Natural killer cell (primary cell): Measurements from ENCODE around the gene MYH14. TPM values are rescaled to one million over a fixed set of nuclear protein-coding genes. Genes with fewer than 3 reads are reported as not detected.
"Not testable (repeated sequence)": the region's sequence is repeated elsewhere in the genome, so short reads cannot be mapped to it uniquely, and the experiment has no call there.

Source experiments
- ATAC-seq, 3 donors: fragments of 150-1000 bp in 2 of 3; fragments of 200-7000 bp in 1 of 3; cut with Tn5 transposase; 1 replicate in 1 of 3; 2 replicates in 2 of 3; pipeline ENCODE4 v1.10.0; 2021; ENCODE audit warnings: mild to moderate bottlenecking in 2 of 3, moderate library complexity in 2 of 3
- DNase-seq, 2 donors: peaks; one replicate each; pipeline versions ENCODE4 v3.0.0 to v3.0.0-alpha.2; 2013 to 2021; ENCODE audit warnings: mixed read lengths in 1 of 2
- H3K27ac ChIP-seq: one replicate; pipeline ENCODE4 v1.5.1; 2013; ENCODE audit warnings: mild to moderate bottlenecking, low read length
- H3K27me3 ChIP-seq: one replicate; pipeline ENCODE4 v1.6.1; 2013; ENCODE audit warnings: low read length; ENCODE audit not compliant: control insufficient read depth, insufficient read depth
- H3K36me3 ChIP-seq: one replicate; pipeline ENCODE4 v1.6.1; 2013; ENCODE audit warnings: low read length; ENCODE audit not compliant: control insufficient read depth, insufficient read depth
- H3K4me1 ChIP-seq: one replicate; pipeline ENCODE4 v1.6.1; 2013; ENCODE audit warnings: low read length; ENCODE audit not compliant: control insufficient read depth, insufficient read depth
- H3K4me3 ChIP-seq: one replicate; pipeline ENCODE4 v1.5.1; 2013; ENCODE audit warnings: low read length
- H3K9me3 ChIP-seq: one replicate; pipeline ENCODE4 v1.6.1; 2013; ENCODE audit warnings: low read length; ENCODE audit not compliant: control insufficient read depth, insufficient read depth
- H3K27ac Mint-ChIP-seq, 2 donors: one replicate each; pipeline ENCODE4 v1.8.0; 2022; ENCODE audit warnings: mild to moderate bottlenecking in 2 of 2, mixed read lengths in 2 of 2, moderate library complexity in 1 of 2
- H3K27me3 Mint-ChIP-seq, 2 donors: one replicate each; pipeline ENCODE4 v1.8.0; 2022; ENCODE audit warnings: low read depth in 2 of 2, mixed read lengths in 2 of 2
- H3K36me3 Mint-ChIP-seq: one replicate; pipeline ENCODE4 v1.8.0; 2022; ENCODE audit warnings: mixed read lengths
- H3K4me1 Mint-ChIP-seq, 2 donors: one replicate each; pipeline ENCODE4 v1.8.0; 2022; ENCODE audit warnings: mixed read lengths in 2 of 2
- H3K4me3 Mint-ChIP-seq: one replicate; pipeline ENCODE4 v1.8.0; 2022; ENCODE audit warnings: mild to moderate bottlenecking, moderate library complexity, mixed read lengths
- H3K9me3 Mint-ChIP-seq, 2 donors: one replicate each; pipeline ENCODE4 v1.8.0; 2022; ENCODE audit warnings: mixed read lengths in 2 of 2
- WGBS: methylation state at CpG from one replicate; pipeline ENCODE4 v1.1.7; 2013; ENCODE audit warnings: missing lambda C conversion rate; ENCODE audit not compliant: insufficient coverage; 5-methylcytosine and 5-hydroxymethylcytosine counted together
- intact Hi-C: fragments of 100-400 bp; cut with micrococcal nuclease; formaldehyde crosslinking; loops from one replicate; pipeline ENCODE4 v1.14.2; 2022
- total RNA-seq, 4 donors: library from RNA; stranded (reverse); fragments of 120-200 nt in 1 of 4; gene quantifications; one replicate each; pipeline versions ENCODE4 v1.2.3 to v1.2.4, GENCODE V29; 2013 to 2022
- TF ChIP-seq, protein P1 (sequence below): fragments of 200-600 bp; IDR thresholded peaks from one replicate; pipeline ENCODE4 v1.8.0; 2022; ENCODE audit warnings: antibody characterized with exemption

The MYH14 gene
- total RNA-seq, 3 donors from 2014 or later (not counting 1 experiment from before 2014, with no cell fraction given) = not detected

GRCh38 chr19:50231821-50232220 lies 28.4 kb downstream of the MYH14 start:
- H3K4me3 ChIP-seq = no peak overlapping the region
- Mint-ChIP-seq H3K4me1 (no peaks in the 10 kb centered on the region), H3K36me3 (no peaks in the 10 kb centered on the region), H3K27me3 (peaks cover 0 to 10% of the 10 kb centered on the region in 2 donors), H3K27ac (no peak overlapping the region), H3K4me3 (no peak overlapping the region), H3K9me3 (no peaks in the 10 kb centered on the region)
- intact Hi-C loops = no loop called here
- no peaks in the 10 kb centered on the region for H3K4me1 ChIP-seq
- TF ChIP-seq, protein P1, sequence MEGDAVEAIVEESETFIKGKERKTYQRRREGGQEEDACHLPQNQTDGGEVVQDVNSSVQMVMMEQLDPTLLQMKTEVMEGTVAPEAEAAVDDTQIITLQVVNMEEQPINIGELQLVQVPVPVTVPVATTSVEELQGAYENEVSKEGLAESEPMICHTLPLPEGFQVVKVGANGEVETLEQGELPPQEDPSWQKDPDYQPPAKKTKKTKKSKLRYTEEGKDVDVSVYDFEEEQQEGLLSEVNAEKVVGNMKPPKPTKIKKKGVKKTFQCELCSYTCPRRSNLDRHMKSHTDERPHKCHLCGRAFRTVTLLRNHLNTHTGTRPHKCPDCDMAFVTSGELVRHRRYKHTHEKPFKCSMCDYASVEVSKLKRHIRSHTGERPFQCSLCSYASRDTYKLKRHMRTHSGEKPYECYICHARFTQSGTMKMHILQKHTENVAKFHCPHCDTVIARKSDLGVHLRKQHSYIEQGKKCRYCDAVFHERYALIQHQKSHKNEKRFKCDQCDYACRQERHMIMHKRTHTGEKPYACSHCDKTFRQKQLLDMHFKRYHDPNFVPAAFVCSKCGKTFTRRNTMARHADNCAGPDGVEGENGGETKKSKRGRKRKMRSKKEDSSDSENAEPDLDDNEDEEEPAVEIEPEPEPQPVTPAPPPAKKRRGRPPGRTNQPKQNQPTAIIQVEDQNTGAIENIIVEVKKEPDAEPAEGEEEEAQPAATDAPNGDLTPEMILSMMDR = no peak
- no peak for ATAC-seq
- WGBS = 81% methylated on average over 16 of the region's 16 CpGs
- no peaks in the 10 kb centered on the region for H3K9me3 ChIP-seq
- no peak overlapping the region for H3K27ac ChIP-seq
- no peaks in the 10 kb centered on the region for H3K27me3 ChIP-seq
- H3K36me3 ChIP-seq = no peaks in the 10 kb centered on the region
- DNase-seq = no peak

GRCh38 chr19:50232600-50232999 lies 29.2 kb downstream of the MYH14 start:
- Histone ChIP-seq H3K27ac (no peak overlapping the region), H3K4me3 (no peak overlapping the region), H3K36me3 (no peaks in the 10 kb centered on the region), H3K4me1 (no peaks in the 10 kb centered on the region), H3K27me3 (no peaks in the 10 kb centered on the region), H3K9me3 (no peaks in the 10 kb centered on the region)
- intact Hi-C loops = no loop called here
- TF ChIP-seq, protein P1 = no peak
- Mint-ChIP-seq H3K4me3 (no peak overlapping the region), H3K27me3 (peaks cover 0 to 10% of the 10 kb centered on the region in 2 donors), H3K27ac (no peak overlapping the region), H3K36me3 (no peaks in the 10 kb centered on the region), H3K4me1 (no peaks in the 10 kb centered on the region), H3K9me3 (no peaks in the 10 kb centered on the region)
- WGBS = 50% methylated on average over 3 of the region's 3 CpGs
- ATAC-seq (no peak), DNase-seq (no peak)

GRCh38 chr19:50233308-50233910 lies 30.0 kb downstream of the MYH14 start:
- Mint-ChIP-seq H3K4me3 (no peak overlapping the region), H3K36me3 (no peaks in the 10 kb centered on the region), H3K9me3 (no peaks in the 10 kb centered on the region), H3K27me3 (peaks cover 0 to 10% of the 10 kb centered on the region in 2 donors), H3K4me1 (no peaks in the 10 kb centered on the region), H3K27ac (no peak overlapping the region)
- no peak for ATAC-seq
- Histone ChIP-seq H3K27me3 (no peaks in the 10 kb centered on the region), H3K4me1 (no peaks in the 10 kb centered on the region), H3K4me3 (no peak overlapping the region), H3K27ac (no peak overlapping the region), H3K9me3 (no peaks in the 10 kb centered on the region), H3K36me3 (no peaks in the 10 kb centered on the region)
- TF ChIP-seq, protein P1 = no peak
- intact Hi-C loops = no loop called here
- DNase-seq = no peak
- 81% methylated on average over 18 of the region's 23 CpGs for WGBS

DNA sequence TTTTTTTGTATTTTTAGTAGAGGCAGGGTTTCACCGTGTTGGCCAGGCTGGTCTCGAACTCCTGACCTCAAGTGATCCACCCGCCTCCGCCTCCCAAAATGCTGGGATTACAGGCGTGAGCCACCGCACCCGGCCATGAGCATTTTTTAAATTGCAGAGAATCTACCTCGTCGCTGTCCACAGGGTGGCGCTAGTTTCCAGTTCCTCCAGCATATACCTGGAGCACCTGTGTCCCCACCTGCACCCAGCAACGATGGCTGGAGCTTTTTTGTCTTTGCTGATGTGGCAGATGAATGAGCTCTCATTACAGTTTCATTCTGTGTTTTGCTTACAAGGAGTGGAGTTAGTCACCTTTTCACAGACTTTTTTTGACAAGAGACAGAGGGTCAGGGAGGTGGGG lies 34.1 kb downstream of the MYH14 start:
- H3K4me1 ChIP-seq, H3K4me3 Mint-ChIP-seq, H3K4me1 Mint-ChIP-seq, H3K9me3 Mint-ChIP-seq, H3K27me3 ChIP-seq, H3K27me3 Mint-ChIP-seq, H3K27ac Mint-ChIP-seq, H3K9me3 ChIP-seq, intact Hi-C loops, ATAC-seq, H3K4me3 ChIP-seq, H3K27ac ChIP-seq, DNase-seq, H3K36me3 ChIP-seq, H3K36me3 Mint-ChIP-seq: not testable (repeated sequence)
- 45% methylated on average over 10 of the region's 11 CpGs for WGBS
